ENCODE data around the gene SARS1. TPM values are rescaled to one million over a fixed set of nuclear protein-coding genes. Genes with fewer than 3 reads are reported as not detected.

Gene SARS1
- total and polyA plus RNA-seq, 2 donors (not counting 1 experiment from before 2014, with no cell fraction given), result 59.1 to 115 TPM

DNA sequence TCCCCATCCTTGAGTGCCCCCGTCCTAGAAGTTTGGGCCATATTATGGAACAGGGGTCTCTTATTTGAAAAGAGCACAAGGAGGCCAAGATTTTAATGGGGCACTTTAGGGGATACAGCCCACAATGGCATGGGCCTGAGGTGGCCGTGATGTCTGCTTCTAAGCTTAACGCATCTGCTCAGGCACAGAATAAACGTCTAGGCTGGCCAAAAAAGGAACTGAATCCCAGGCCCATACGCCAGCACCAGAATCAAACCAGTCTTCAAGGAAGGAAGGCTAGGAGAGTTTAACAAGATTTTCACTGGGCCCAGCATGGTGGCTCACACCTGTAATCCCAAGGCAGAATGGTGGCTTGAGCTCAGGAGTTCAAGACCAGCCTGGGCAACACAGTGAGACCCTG is 9.2 kb upstream of the SARS1 start:
- WGBS (ENCODE audit: insufficient coverage), result 36% methylated on average over 4 of the region's 5 CpGs
- Histone ChIP-seq H3K4me1 (ENCODE audit: control insufficient read depth in 2 of 2, insufficient read depth in 2 of 2, low read length in 2 of 2) (peaks cover 6% of the 10 kb centered on the region in 2 donors), H3K27me3 (replicated peaks in 1 of 4; ENCODE audit: control extremely low read depth in 1 of 4, control insufficient read depth in 3 of 4, insufficient read depth in 4 of 4, low read length in 3 of 4) (peaks cover 0 to 3% (median 0%) of the 10 kb centered on the region in 4 experiments), H3K4me3 (ENCODE audit: control extremely low read depth in 1 of 5, extremely low read depth in 1 of 5, insufficient read depth in 1 of 5, low read depth in 2 of 5, low read length in 4 of 5) (no peak overlapping the region), H3K36me3 (replicated peaks in 1 of 2; ENCODE audit: control extremely low read depth in 1 of 2, control insufficient read depth in 1 of 2, extremely low read depth in 1 of 2, insufficient read depth in 2 of 2, low read length in 1 of 2) (no peaks in the 10 kb centered on the region), H4K20me1 (ENCODE audit: control insufficient read depth, insufficient read depth, low read length, poor library complexity, severe bottlenecking) (no peaks in the 10 kb centered on the region), H3K9ac (ENCODE audit: low read length) (no peak overlapping the region), H3K79me2 (ENCODE audit: control insufficient read depth, insufficient read depth, low read length) (no peaks in the 10 kb centered on the region), H3K27ac (ENCODE audit: low read length in 2 of 2) (no peak overlapping the region), H3K9me3 (ENCODE audit: control extremely low read depth in 1 of 3, control insufficient read depth in 2 of 3, insufficient read depth in 1 of 3, low read length in 2 of 3) (no peaks in the 10 kb centered on the region), H3K4me2 (replicated peaks; ENCODE audit: low read depth, low read length, poor library complexity, severe bottlenecking) (no peak overlapping the region), H2AFZ (ENCODE audit: insufficient read depth, low read depth, low read length, poor library complexity, severe bottlenecking) (peak overlapping the region; percentile 10)
- ChIA-PET POLR2A (interaction anchor here (0.7 kb wide), 1 partner anchor 1410 kb away, joined by 3 read pairs; no protein-coding TSS in a partner anchor), CTCF (interaction anchor here (0.8 to 3.2 kb wide), 2 partner anchors 10 to 328 kb away, joined by 3 to 7 read pairs; no protein-coding TSS in a partner anchor)
- Mint-ChIP-seq H3K4me1 (peaks cover 5% of the 10 kb centered on the region), H3K9me3 (ENCODE audit: insufficient read depth) (no peaks in the 10 kb centered on the region), H3K27ac (no peak overlapping the region), H3K27me3 (peaks cover 13% of the 10 kb centered on the region), H3K4me3 (no peak overlapping the region)
- no peak for TF ChIP-seq EZH2 (IDR thresholded peaks at IDR 0.05; ENCODE audit: borderline replicate concordance, insufficient read depth, low read depth, low read length, poor library complexity, severe bottlenecking)
- TF ChIP-seq, protein P1, sequence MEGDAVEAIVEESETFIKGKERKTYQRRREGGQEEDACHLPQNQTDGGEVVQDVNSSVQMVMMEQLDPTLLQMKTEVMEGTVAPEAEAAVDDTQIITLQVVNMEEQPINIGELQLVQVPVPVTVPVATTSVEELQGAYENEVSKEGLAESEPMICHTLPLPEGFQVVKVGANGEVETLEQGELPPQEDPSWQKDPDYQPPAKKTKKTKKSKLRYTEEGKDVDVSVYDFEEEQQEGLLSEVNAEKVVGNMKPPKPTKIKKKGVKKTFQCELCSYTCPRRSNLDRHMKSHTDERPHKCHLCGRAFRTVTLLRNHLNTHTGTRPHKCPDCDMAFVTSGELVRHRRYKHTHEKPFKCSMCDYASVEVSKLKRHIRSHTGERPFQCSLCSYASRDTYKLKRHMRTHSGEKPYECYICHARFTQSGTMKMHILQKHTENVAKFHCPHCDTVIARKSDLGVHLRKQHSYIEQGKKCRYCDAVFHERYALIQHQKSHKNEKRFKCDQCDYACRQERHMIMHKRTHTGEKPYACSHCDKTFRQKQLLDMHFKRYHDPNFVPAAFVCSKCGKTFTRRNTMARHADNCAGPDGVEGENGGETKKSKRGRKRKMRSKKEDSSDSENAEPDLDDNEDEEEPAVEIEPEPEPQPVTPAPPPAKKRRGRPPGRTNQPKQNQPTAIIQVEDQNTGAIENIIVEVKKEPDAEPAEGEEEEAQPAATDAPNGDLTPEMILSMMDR (IDR thresholded peaks at IDR 0.05), result no peak
- intact Hi-C loops (cut with micrococcal nuclease), result no loop called here
- DNase-seq, result no peak
- ATAC-seq (ENCODE audit: low read depth), result peak; percentile 41

DNA sequence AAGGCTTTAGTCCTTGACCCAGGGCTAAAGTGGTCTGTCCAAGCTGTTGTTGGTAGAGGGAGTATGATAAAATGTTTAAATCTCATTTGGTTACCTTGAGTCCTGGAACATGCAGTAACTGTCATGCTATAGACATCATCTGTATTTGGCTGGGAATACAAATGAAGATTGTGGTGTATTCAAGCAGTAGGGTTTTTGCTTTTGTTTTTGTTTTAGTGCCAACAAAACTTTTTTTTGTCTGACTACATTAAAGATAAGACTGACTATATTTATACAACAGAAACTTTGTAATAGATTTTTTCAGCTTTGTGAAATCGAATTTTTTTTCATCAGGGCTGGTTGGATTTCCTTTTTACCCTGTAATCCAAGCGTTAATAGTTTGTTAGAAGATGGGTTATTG is 7.4 kb upstream of the SARS1 start:
- Mint-ChIP-seq H3K4me1 (peaks cover 2% of the 10 kb centered on the region), H3K4me3 (no peak overlapping the region)
- intact Hi-C loops (cut with micrococcal nuclease), result no loop called here

More for the DNA sequence above, 7.4 kb upstream of the SARS1 start:
- H3K79me2 ChIP-seq (ENCODE audit: control insufficient read depth, insufficient read depth, low read length), result no peaks in the 10 kb centered on the region
- no peaks in the 10 kb centered on the region for H3K9me3 ChIP-seq (ENCODE audit: control extremely low read depth in 1 of 3, control insufficient read depth in 2 of 3, insufficient read depth in 1 of 3, low read length in 2 of 3)
- no peak for ATAC-seq (ENCODE audit: low read depth)
- no CpG with 5 or more reads among the region's 2 CpGs for WGBS (ENCODE audit: insufficient coverage)
- H3K9ac ChIP-seq (ENCODE audit: low read length), result no peak overlapping the region
- H3K27ac ChIP-seq (ENCODE audit: low read length in 2 of 2), result no peak overlapping the region
- H2AFZ ChIP-seq (ENCODE audit: insufficient read depth, low read depth, low read length, poor library complexity, severe bottlenecking), result no peak overlapping the region
- H4K20me1 ChIP-seq (ENCODE audit: control insufficient read depth, insufficient read depth, low read length, poor library complexity, severe bottlenecking), result no peaks in the 10 kb centered on the region
- Mint-ChIP-seq H3K27ac (no peak overlapping the region), H3K9me3 (ENCODE audit: insufficient read depth) (no peaks in the 10 kb centered on the region), H3K27me3 (peaks cover 7% of the 10 kb centered on the region)
- TF ChIP-seq, protein P1 (IDR thresholded peaks at IDR 0.05), result no peak
- TF ChIP-seq EZH2 (IDR thresholded peaks at IDR 0.05; ENCODE audit: borderline replicate concordance, insufficient read depth, low read depth, low read length, poor library complexity, severe bottlenecking), result no peak
- POLR2A ChIA-PET, result no interaction called here
- no peak overlapping the region for H3K4me2 ChIP-seq (replicated peaks; ENCODE audit: low read depth, low read length, poor library complexity, severe bottlenecking)
- no peaks in the 10 kb centered on the region for H3K4me1 ChIP-seq (ENCODE audit: control insufficient read depth in 2 of 2, insufficient read depth in 2 of 2, low read length in 2 of 2)
- no peaks in the 10 kb centered on the region for H3K36me3 ChIP-seq (replicated peaks in 1 of 2; ENCODE audit: control extremely low read depth in 1 of 2, control insufficient read depth in 1 of 2, extremely low read depth in 1 of 2, insufficient read depth in 2 of 2, low read length in 1 of 2)
- DNase-seq, result no peak
- H3K4me3 ChIP-seq (ENCODE audit: control extremely low read depth in 1 of 5, extremely low read depth in 1 of 5, insufficient read depth in 1 of 5, low read depth in 2 of 5, low read length in 4 of 5), result no peak overlapping the region
- CTCF ChIA-PET, result interaction anchor here (0.6 to 3.2 kb wide), 4 partner anchors 285 to 458 kb away, joined by 3 to 7 read pairs (median 3); no protein-coding TSS in a partner anchor
- no peaks in the 10 kb centered on the region for H3K27me3 ChIP-seq (replicated peaks in 1 of 4; ENCODE audit: control extremely low read depth in 1 of 4, control insufficient read depth in 3 of 4, insufficient read depth in 4 of 4, low read length in 3 of 4)

Data from B cell (primary cell).